Activated naive CD8-positive, alpha-beta T cell (primary cell): ENCODE data around the gene HHAT.

ENCODE experiments used
- H3K27ac Mint-ChIP-seq: one replicate; pipeline ENCODE4 v1.8.0; 2021; ENCODE audit warnings: mixed read lengths
- H3K27me3 Mint-ChIP-seq: one replicate; pipeline ENCODE4 v1.8.0; 2021; ENCODE audit warnings: mixed read lengths
- H3K36me3 Mint-ChIP-seq: one replicate; pipeline ENCODE4 v1.8.0; 2021; ENCODE audit warnings: mixed read lengths
- H3K4me1 Mint-ChIP-seq: one replicate; pipeline ENCODE4 v1.8.0; 2021; ENCODE audit warnings: low read depth, mixed read lengths
- H3K4me3 Mint-ChIP-seq: one replicate; pipeline ENCODE4 v1.8.0; 2021; ENCODE audit warnings: mild to moderate bottlenecking, mixed read lengths
- H3K9me3 Mint-ChIP-seq: one replicate; pipeline ENCODE4 v1.8.0; 2021; ENCODE audit warnings: low read depth, mixed read lengths

The HHAT gene

GRCh38 chr1:210360852-210361477, 32.3 kb downstream of the HHAT start:
- Mint-ChIP-seq H3K9me3 (peaks cover 3% of the 10 kb centered on the region), H3K4me3 (no peak overlapping the region), H3K27me3 (no peaks in the 10 kb centered on the region), H3K36me3 (peaks cover 2% of the 10 kb centered on the region), H3K27ac (no peak overlapping the region), H3K4me1 (no peaks in the 10 kb centered on the region)

GRCh38 chr1:210361665-210362064, 33.0 kb downstream of the HHAT start:
- H3K9me3 Mint-ChIP-seq = peaks cover 3% of the 10 kb centered on the region
- no peak overlapping the region for H3K27ac Mint-ChIP-seq
- H3K4me3 Mint-ChIP-seq = no peak overlapping the region
- no peaks in the 10 kb centered on the region for H3K4me1 Mint-ChIP-seq
- H3K36me3 Mint-ChIP-seq = peaks cover 2% of the 10 kb centered on the region
- no peaks in the 10 kb centered on the region for H3K27me3 Mint-ChIP-seq

GRCh38 chr1:210362526-210362925, 33.8 kb downstream of the HHAT start:
- Mint-ChIP-seq H3K36me3 (no peaks in the 10 kb centered on the region), H3K4me1 (no peaks in the 10 kb centered on the region), H3K9me3 (peaks cover 3% of the 10 kb centered on the region), H3K4me3 (no peak overlapping the region), H3K27ac (no peak overlapping the region), H3K27me3 (no peaks in the 10 kb centered on the region)

GRCh38 chr1:210363119-210363518, 34.4 kb downstream of the HHAT start:
- H3K36me3 Mint-ChIP-seq = no peaks in the 10 kb centered on the region
- no peaks in the 10 kb centered on the region for H3K27me3 Mint-ChIP-seq
- H3K4me1 Mint-ChIP-seq = no peaks in the 10 kb centered on the region
- H3K27ac Mint-ChIP-seq = no peak overlapping the region
- peaks cover 3% of the 10 kb centered on the region for H3K9me3 Mint-ChIP-seq
- no peak overlapping the region for H3K4me3 Mint-ChIP-seq

- Mint-ChIP-seq H3K36me3 (peaks cover 2% of the 10 kb centered on the region), H3K27ac (no peak overlapping the region), H3K4me3 (no peak overlapping the region), H3K27me3 (no peaks in the 10 kb centered on the region), H3K4me1 (no peaks in the 10 kb centered on the region), H3K9me3 (peaks cover 3% of the 10 kb centered on the region)
Observed at GRCh38 chr1:210364479-210364878, 35.8 kb downstream of the HHAT start.

- H3K4me3 Mint-ChIP-seq = no peak overlapping the region
Observed at GRCh38 chr1:210366767-210367166, 38.1 kb downstream of the HHAT start.

GRCh38 chr1:210367566-210367965, 38.9 kb downstream of the HHAT start:
- Mint-ChIP-seq H3K4me1 (no peaks in the 10 kb centered on the region), H3K27me3 (no peaks in the 10 kb centered on the region), H3K27ac (no peak overlapping the region), H3K9me3 (no peaks in the 10 kb centered on the region), H3K4me3 (no peak overlapping the region), H3K36me3 (peaks cover 4% of the 10 kb centered on the region)

More at GRCh38 chr1:210366767-210367166, 38.1 kb downstream of the HHAT start:
- peaks cover 2% of the 10 kb centered on the region for H3K36me3 Mint-ChIP-seq
- no peaks in the 10 kb centered on the region for H3K9me3 Mint-ChIP-seq
- H3K27ac Mint-ChIP-seq = no peak overlapping the region
- H3K27me3 Mint-ChIP-seq = no peaks in the 10 kb centered on the region
- H3K4me1 Mint-ChIP-seq = no peaks in the 10 kb centered on the region

GRCh38 chr1:210369425-210369824, 40.7 kb downstream of the HHAT start:
- Mint-ChIP-seq H3K4me3 (no peak overlapping the region), H3K27ac (no peak overlapping the region), H3K9me3 (no peaks in the 10 kb centered on the region), H3K27me3 (no peaks in the 10 kb centered on the region), H3K4me1 (peaks cover 11% of the 10 kb centered on the region), H3K36me3 (peaks cover 4% of the 10 kb centered on the region)

GRCh38 chr1:210371916-210372315, 43.2 kb downstream of the HHAT start:
- Mint-ChIP-seq H3K36me3 (peaks cover 4% of the 10 kb centered on the region), H3K4me1 (peaks cover 20% of the 10 kb centered on the region), H3K27me3 (no peaks in the 10 kb centered on the region), H3K27ac (no peak overlapping the region), H3K9me3 (no peaks in the 10 kb centered on the region), H3K4me3 (no peak overlapping the region)

- H3K27me3 Mint-ChIP-seq = no peaks in the 10 kb centered on the region
- H3K36me3 Mint-ChIP-seq = peaks cover 5% of the 10 kb centered on the region
- H3K9me3 Mint-ChIP-seq = no peaks in the 10 kb centered on the region
- no peak overlapping the region for H3K27ac Mint-ChIP-seq
- no peak overlapping the region for H3K4me3 Mint-ChIP-seq
- peaks cover 20% of the 10 kb centered on the region for H3K4me1 Mint-ChIP-seq
Observed at GRCh38 chr1:210372491-210372890, 43.8 kb downstream of the HHAT start.

GRCh38 chr1:210372931-210373627, 44.4 kb downstream of the HHAT start:
- Mint-ChIP-seq H3K36me3 (peaks cover 5% of the 10 kb centered on the region), H3K4me3 (no peak overlapping the region), H3K9me3 (no peaks in the 10 kb centered on the region), H3K27ac (peak overlapping the region; percentile 94), H3K27me3 (no peaks in the 10 kb centered on the region), H3K4me1 (peaks cover 20% of the 10 kb centered on the region)

GRCh38 chr1:210373628-210373877, 44.9 kb downstream of the HHAT start:
- Mint-ChIP-seq H3K27me3 (no peaks in the 10 kb centered on the region), H3K27ac (peak overlapping the region; percentile 94), H3K4me1 (peaks cover 20% of the 10 kb centered on the region), H3K9me3 (no peaks in the 10 kb centered on the region), H3K36me3 (peaks cover 5% of the 10 kb centered on the region), H3K4me3 (no peak overlapping the region)

- H3K36me3 Mint-ChIP-seq = peaks cover 5% of the 10 kb centered on the region
- H3K4me3 Mint-ChIP-seq = no peak overlapping the region
Observed at GRCh38 chr1:210373878-210374599, 45.3 kb downstream of the HHAT start.

GRCh38 chr1:210374600-210374953, 45.9 kb downstream of the HHAT start:
- Mint-ChIP-seq H3K9me3 (no peaks in the 10 kb centered on the region), H3K27me3 (no peaks in the 10 kb centered on the region), H3K36me3 (peaks cover 5% of the 10 kb centered on the region), H3K27ac (peak overlapping the region; percentile 94), H3K4me1 (peaks cover 20% of the 10 kb centered on the region), H3K4me3 (no peak overlapping the region)

More at GRCh38 chr1:210373878-210374599, 45.3 kb downstream of the HHAT start:
- Mint-ChIP-seq H3K27me3 (no peaks in the 10 kb centered on the region), H3K4me1 (peaks cover 20% of the 10 kb centered on the region), H3K9me3 (no peaks in the 10 kb centered on the region), H3K27ac (peak overlapping the region; percentile 94)

GRCh38 chr1:210376836-210377372, 48.2 kb downstream of the HHAT start:
- Mint-ChIP-seq H3K4me1 (peaks cover 20% of the 10 kb centered on the region), H3K27me3 (no peaks in the 10 kb centered on the region), H3K36me3 (peaks cover 7% of the 10 kb centered on the region), H3K27ac (no peak overlapping the region), H3K9me3 (no peaks in the 10 kb centered on the region), H3K4me3 (no peak overlapping the region)
